Measurements from ENCODE around the gene C10orf71. TPM values are rescaled to one million over a fixed set of nuclear protein-coding genes. Genes with fewer than 3 reads are reported as not detected.

The C10orf71 gene
- total RNA-seq, 2 donors from 2014 or later = 0.82 TPM; not detected in 1

- DNase-seq (ENCODE audit: low spot score) = no peak
- Histone ChIP-seq H3K9me3 (no peaks in the 10 kb centered on the region), H3K27me3 (replicated peaks; ENCODE audit: insufficient read depth) (no peaks in the 10 kb centered on the region), H3K27ac (no peak overlapping the region), H3K36me3 (no peaks in the 10 kb centered on the region), H3K4me1 (replicated peaks) (no peaks in the 10 kb centered on the region), H3K4me3 (no peak overlapping the region)
- TF ChIP-seq POLR2AphosphoS5 (IDR thresholded peaks at IDR 0.05) = no peak
- no peak for TF ChIP-seq CTCF (IDR thresholded peaks at IDR 0.05)
- TF ChIP-seq POLR2A (IDR thresholded peaks at IDR 0.05) = no peak
- 97% methylated on average over 1 of the region's 1 CpG for WGBS
- intact Hi-C loops (cut with DNase I) = no loop called here
Observed at GRCh38 chr10:49269523-49269922, 29.4 kb upstream of the C10orf71 start.

- Histone ChIP-seq H3K4me1 (replicated peaks) (no peaks in the 10 kb centered on the region), H3K36me3 (no peaks in the 10 kb centered on the region), H3K4me3 (no peak overlapping the region), H3K9me3 (no peaks in the 10 kb centered on the region), H3K27me3 (replicated peaks; ENCODE audit: insufficient read depth) (no peaks in the 10 kb centered on the region), H3K27ac (no peak overlapping the region)
- 33% methylated on average over 2 of the region's 2 CpGs for WGBS
- DNase-seq (ENCODE audit: low spot score) = no peak
- no peak for TF ChIP-seq CTCF (IDR thresholded peaks at IDR 0.05)
- no peak for TF ChIP-seq POLR2AphosphoS5 (IDR thresholded peaks at IDR 0.05)
- no peak for TF ChIP-seq POLR2A (IDR thresholded peaks at IDR 0.05)
- intact Hi-C loops (cut with DNase I) = no loop called here
Observed at GRCh38 chr10:49270565-49270964, 28.4 kb upstream of the C10orf71 start.

GRCh38 chr10:49271346-49271745, 27.6 kb upstream of the C10orf71 start:
- intact Hi-C loops (cut with DNase I) = no loop called here
- Histone ChIP-seq H3K27me3 (replicated peaks; ENCODE audit: insufficient read depth) (no peaks in the 10 kb centered on the region), H3K36me3 (no peaks in the 10 kb centered on the region), H3K27ac (no peak overlapping the region), H3K9me3 (no peaks in the 10 kb centered on the region), H3K4me1 (replicated peaks) (no peaks in the 10 kb centered on the region), H3K4me3 (no peak overlapping the region)
- TF ChIP-seq CTCF (IDR thresholded peaks at IDR 0.05) (no peak), POLR2AphosphoS5 (IDR thresholded peaks at IDR 0.05) (no peak), POLR2A (IDR thresholded peaks at IDR 0.05) (no peak)
- 84% methylated on average over 11 of the region's 11 CpGs for WGBS
- no peak for DNase-seq (ENCODE audit: low spot score)

- WGBS = 61% methylated on average over 21 of the region's 21 CpGs
- TF ChIP-seq POLR2A (IDR thresholded peaks at IDR 0.05) = no peak
- TF ChIP-seq CTCF (IDR thresholded peaks at IDR 0.05) = no peak
- no peak for TF ChIP-seq POLR2AphosphoS5 (IDR thresholded peaks at IDR 0.05)
- Histone ChIP-seq H3K4me1 (replicated peaks) (no peaks in the 10 kb centered on the region), H3K9me3 (no peaks in the 10 kb centered on the region), H3K27ac (no peak overlapping the region), H3K36me3 (no peaks in the 10 kb centered on the region), H3K27me3 (replicated peaks; ENCODE audit: insufficient read depth) (no peaks in the 10 kb centered on the region), H3K4me3 (no peak overlapping the region)
- intact Hi-C loops (cut with DNase I) = no loop called here
- DNase-seq (ENCODE audit: low spot score) = no peak
Observed at GRCh38 chr10:49272251-49273081, 26.5 kb upstream of the C10orf71 start.

GRCh38 chr10:49273082-49273465, 25.9 kb upstream of the C10orf71 start:
- no peak for DNase-seq (ENCODE audit: low spot score)
- Histone ChIP-seq H3K9me3 (no peaks in the 10 kb centered on the region), H3K36me3 (no peaks in the 10 kb centered on the region), H3K4me1 (replicated peaks) (no peaks in the 10 kb centered on the region), H3K4me3 (no peak overlapping the region), H3K27ac (no peak overlapping the region), H3K27me3 (replicated peaks; ENCODE audit: insufficient read depth) (no peaks in the 10 kb centered on the region)
- 100% methylated on average over 1 of the region's 1 CpG for WGBS
- TF ChIP-seq POLR2A (IDR thresholded peaks at IDR 0.05) (no peak), POLR2AphosphoS5 (IDR thresholded peaks at IDR 0.05) (no peak), CTCF (IDR thresholded peaks at IDR 0.05) (no peak)
- intact Hi-C loops (cut with DNase I) = no loop called here
